Measurements from ENCODE around the gene MVP.

Gene MVP

GRCh38 chr16:29844575-29845331 lies 24.5 kb downstream of the MVP start:
- TF ChIP-seq CTCF (IDR thresholded peaks at IDR 0.05; ENCODE audit: low read depth, low read length, missing control alignments), result no peak
- no peak overlapping the region for H3K4me3 ChIP-seq (ENCODE audit: low read depth, low read length)
- DNase-seq (ENCODE audit: low read depth), result no peak

- H3K4me3 ChIP-seq (ENCODE audit: low read depth, low read length), result no peak overlapping the region
- DNase-seq (ENCODE audit: low read depth), result no peak
- no peak for TF ChIP-seq CTCF (IDR thresholded peaks at IDR 0.05; ENCODE audit: low read depth, low read length, missing control alignments)
These were observed 25.4 kb downstream of the MVP start for GRCh38 chr16:29845656-29846055.

GRCh38 chr16:29848420-29849297 lies 28.4 kb downstream of the MVP start:
- H3K4me3 ChIP-seq (ENCODE audit: low read depth, low read length), result no peak overlapping the region
- peak; percentile 98 for TF ChIP-seq CTCF (IDR thresholded peaks at IDR 0.05; ENCODE audit: low read depth, low read length, missing control alignments)
- DNase-seq (ENCODE audit: low read depth), result peak; percentile 22

- DNase-seq (ENCODE audit: low read depth), result no peak
- no peak overlapping the region for H3K4me3 ChIP-seq (ENCODE audit: low read depth, low read length)
- TF ChIP-seq CTCF (IDR thresholded peaks at IDR 0.05; ENCODE audit: low read depth, low read length, missing control alignments), result no peak
These were observed 29.2 kb downstream of the MVP start for GRCh38 chr16:29849505-29849904.

- no peak for DNase-seq (ENCODE audit: low read depth)
- TF ChIP-seq CTCF (IDR thresholded peaks at IDR 0.05; ENCODE audit: low read depth, low read length, missing control alignments), result no peak
- no peak overlapping the region for H3K4me3 ChIP-seq (ENCODE audit: low read depth, low read length)
These were observed 30.7 kb downstream of the MVP start for GRCh38 chr16:29850998-29851397.

GRCh38 chr16:29852654-29853053 lies 32.4 kb downstream of the MVP start:
- no peak overlapping the region for H3K4me3 ChIP-seq (ENCODE audit: low read depth, low read length)
- TF ChIP-seq CTCF (IDR thresholded peaks at IDR 0.05; ENCODE audit: low read depth, low read length, missing control alignments), result no peak
- no peak for DNase-seq (ENCODE audit: low read depth)
